Measurements from ENCODE around the gene CCDC12. TPM values are rescaled to one million over a fixed set of nuclear protein-coding genes. Genes with fewer than 3 reads are reported as not detected.

Gene CCDC12
- total RNA-seq, 4 donors from 2014 or later: 4.1 to 92.0 (median 41.2) TPM

DNA sequence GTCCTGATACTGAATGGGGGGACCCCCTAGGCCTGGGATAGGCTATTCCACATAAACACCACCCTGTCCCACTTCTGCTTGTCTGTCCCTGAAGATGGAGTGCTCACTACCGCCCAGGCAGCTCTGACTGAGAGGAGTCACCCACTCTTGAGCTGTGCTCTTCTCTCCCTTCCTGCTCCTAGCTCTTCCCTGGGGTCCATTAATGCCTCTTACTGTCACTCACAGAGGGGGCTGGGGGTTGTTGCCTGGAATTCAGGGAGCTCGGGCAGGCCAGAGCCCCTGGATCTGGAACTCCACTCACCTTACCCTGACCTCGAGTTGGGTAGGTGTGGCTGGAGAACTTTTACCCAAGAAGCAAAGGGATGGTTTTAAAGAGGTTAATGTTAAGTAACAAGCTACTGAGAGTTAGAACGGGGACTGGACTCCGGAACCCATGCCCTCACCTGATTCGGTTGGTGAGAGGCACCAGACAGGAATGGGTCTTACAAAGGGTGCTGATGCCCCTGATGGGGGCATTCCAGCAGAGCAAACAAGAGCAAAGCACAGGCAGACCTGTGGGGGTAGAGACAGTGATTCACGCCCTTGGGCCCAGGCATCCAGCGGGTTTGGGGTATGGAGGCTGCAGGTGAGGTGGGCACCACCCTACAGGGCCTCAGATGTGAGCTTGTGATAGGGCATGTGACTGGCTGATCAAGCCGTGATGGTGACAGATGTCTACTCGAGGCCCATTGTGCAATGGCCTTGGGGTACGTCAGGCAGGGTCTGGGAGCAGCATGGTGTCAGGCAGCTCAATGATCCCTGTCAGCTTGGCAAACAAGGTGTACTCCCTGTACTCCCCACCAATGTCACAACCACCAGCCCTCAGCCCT lies 8.3 kb upstream of the CCDC12 start:
- H3K27me3 ChIP-seq: no peaks in the 10 kb centered on the region
- no peaks in the 10 kb centered on the region for H3K9me3 ChIP-seq
- no peak overlapping the region for H3K27ac ChIP-seq
- no peaks in the 10 kb centered on the region for H3K36me3 ChIP-seq
- DNase-seq: no peak
- H3K4me1 ChIP-seq: no peaks in the 10 kb centered on the region
- H3K4me3 ChIP-seq: no peak overlapping the region
- intact Hi-C loops (cut with DNase I; ENCODE audit: low total_unique reads): no loop called here
- TF ChIP-seq, protein P1, sequence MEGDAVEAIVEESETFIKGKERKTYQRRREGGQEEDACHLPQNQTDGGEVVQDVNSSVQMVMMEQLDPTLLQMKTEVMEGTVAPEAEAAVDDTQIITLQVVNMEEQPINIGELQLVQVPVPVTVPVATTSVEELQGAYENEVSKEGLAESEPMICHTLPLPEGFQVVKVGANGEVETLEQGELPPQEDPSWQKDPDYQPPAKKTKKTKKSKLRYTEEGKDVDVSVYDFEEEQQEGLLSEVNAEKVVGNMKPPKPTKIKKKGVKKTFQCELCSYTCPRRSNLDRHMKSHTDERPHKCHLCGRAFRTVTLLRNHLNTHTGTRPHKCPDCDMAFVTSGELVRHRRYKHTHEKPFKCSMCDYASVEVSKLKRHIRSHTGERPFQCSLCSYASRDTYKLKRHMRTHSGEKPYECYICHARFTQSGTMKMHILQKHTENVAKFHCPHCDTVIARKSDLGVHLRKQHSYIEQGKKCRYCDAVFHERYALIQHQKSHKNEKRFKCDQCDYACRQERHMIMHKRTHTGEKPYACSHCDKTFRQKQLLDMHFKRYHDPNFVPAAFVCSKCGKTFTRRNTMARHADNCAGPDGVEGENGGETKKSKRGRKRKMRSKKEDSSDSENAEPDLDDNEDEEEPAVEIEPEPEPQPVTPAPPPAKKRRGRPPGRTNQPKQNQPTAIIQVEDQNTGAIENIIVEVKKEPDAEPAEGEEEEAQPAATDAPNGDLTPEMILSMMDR (IDR thresholded peaks at IDR 0.05): no peak
- no peak for TF ChIP-seq POLR2A (IDR thresholded peaks at IDR 0.05)

DNA sequence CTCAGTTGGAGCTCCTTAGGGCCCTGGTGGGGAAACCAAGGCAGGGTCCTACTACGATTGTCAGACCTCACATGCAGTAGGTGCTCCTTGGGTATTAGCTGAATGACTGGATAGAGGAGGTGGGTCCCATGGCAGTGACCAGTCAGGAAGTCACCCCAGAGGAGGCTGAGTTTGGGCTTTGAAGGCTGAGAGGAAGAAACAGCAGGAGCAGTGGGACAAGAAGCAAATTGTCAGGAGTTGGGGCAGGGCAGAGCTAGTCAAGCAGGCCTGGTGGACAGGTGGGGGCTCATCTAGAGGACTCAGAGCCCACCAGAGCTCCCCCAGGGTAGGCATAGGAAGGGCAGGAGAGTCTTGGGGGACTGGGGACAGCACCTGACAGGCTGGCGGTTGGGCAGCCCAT lies 6.0 kb upstream of the CCDC12 start:
- H3K36me3 ChIP-seq: no peaks in the 10 kb centered on the region
- no peaks in the 10 kb centered on the region for H3K9me3 ChIP-seq
- intact Hi-C loops (cut with DNase I; ENCODE audit: low total_unique reads): no loop called here
- H3K27me3 ChIP-seq: no peaks in the 10 kb centered on the region
- H3K4me1 ChIP-seq: peaks cover 0 to 6% of the 10 kb centered on the region in 2 donors
- H3K27ac ChIP-seq: peak overlapping the region in 1 of 2 donors; percentile 36
- H3K4me3 ChIP-seq: no peak overlapping the region
- no peak for DNase-seq
- TF ChIP-seq POLR2A (IDR thresholded peaks at IDR 0.05): no peak
- TF ChIP-seq, protein P1 (IDR thresholded peaks at IDR 0.05): no peak

DNA sequence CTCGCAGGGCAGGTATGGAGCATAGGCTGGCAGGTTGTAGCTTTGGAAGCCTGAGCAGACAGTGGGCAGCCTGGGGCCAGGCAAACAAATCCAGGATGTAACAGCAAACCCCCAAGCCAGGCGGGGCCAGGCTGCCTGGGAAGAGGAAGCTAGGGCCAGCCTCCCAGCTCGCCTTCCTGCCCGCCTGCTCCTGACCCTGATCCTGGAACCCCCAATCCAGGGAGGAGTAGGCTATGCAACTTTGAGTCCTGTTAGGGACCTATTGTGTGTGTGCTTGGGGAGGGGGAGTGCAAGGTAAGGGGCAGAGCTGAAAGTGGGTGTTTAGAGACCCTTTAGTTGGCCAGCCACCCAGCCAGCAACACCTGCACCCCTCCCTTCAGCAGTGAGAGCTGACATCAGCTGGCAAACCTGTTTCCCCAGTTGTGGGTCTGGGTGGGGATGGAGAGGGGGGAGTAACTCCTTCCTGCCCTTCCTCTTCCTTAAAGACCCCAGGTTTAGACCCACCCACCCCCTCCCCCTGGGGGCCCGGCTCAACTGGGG lies 5.5 kb upstream of the CCDC12 start:
- TF ChIP-seq, protein P1 (IDR thresholded peaks at IDR 0.05): no peak
- no peak for TF ChIP-seq POLR2A (IDR thresholded peaks at IDR 0.05)
- peaks cover 0 to 10% of the 10 kb centered on the region in 2 donors for H3K4me1 ChIP-seq
- no peaks in the 10 kb centered on the region for H3K27me3 ChIP-seq
- DNase-seq: no peak
- no peak overlapping the region for H3K4me3 ChIP-seq
- H3K9me3 ChIP-seq: no peaks in the 10 kb centered on the region
- H3K36me3 ChIP-seq: no peaks in the 10 kb centered on the region
- peak overlapping the region; percentile 19 to 36 for H3K27ac ChIP-seq
- intact Hi-C loops (cut with DNase I; ENCODE audit: low total_unique reads): no loop called here

DNA sequence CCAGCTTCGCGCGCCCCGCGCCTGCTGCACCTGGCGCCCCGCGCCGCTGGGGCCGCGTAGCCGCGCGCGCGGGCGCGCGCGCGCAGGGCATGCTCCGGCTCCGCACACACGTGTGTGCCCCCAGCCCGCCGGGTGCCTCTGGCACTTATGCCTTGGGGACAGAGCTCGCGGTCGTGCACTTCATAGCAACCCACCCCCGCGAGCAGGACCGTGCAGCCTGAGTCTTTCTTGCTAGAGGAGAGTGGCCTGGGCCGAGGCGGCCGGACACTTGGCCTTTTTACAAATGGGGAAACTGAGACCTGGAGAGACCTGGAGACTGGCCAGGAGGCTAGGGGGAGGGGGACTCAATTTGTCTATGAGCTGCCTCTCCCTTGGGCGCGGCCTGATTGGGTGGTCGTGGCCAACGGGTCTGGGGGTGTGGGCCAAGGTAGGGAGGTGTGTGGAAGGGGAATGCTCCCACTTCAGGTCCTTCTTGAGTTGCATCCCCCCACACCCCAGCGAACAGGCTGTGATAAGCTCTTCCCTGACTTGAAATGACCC lies 3.5 kb upstream of the CCDC12 start:
- no peaks in the 10 kb centered on the region for H3K27me3 ChIP-seq
- TF ChIP-seq, protein P1 (IDR thresholded peaks at IDR 0.05): no peak
- TF ChIP-seq POLR2A (IDR thresholded peaks at IDR 0.05): no peak
- peaks cover 0 to 16% of the 10 kb centered on the region in 2 donors for H3K4me1 ChIP-seq
- H3K4me3 ChIP-seq: peak overlapping the region; percentile 73 to 82
- no peaks in the 10 kb centered on the region for H3K36me3 ChIP-seq
- peak overlapping the region; percentile 84 to 88 for H3K27ac ChIP-seq
- peak; percentile 53 to 54 for DNase-seq
- no peaks in the 10 kb centered on the region for H3K9me3 ChIP-seq
- intact Hi-C loops (cut with DNase I; ENCODE audit: low total_unique reads): no loop called here

Data from uterus (tissue), 4 donors.